Stimulated activated CD4-positive, alpha-beta T cell treated with anti-CD3 and anti-CD28 coated beads, Interleukin-4, amount 100 ng/mL, for 24 hours (primary cell): Measurements from ENCODE around the gene NAALADL2.
"Not testable (repeated sequence)": the region's sequence is repeated elsewhere in the genome, so short reads cannot be mapped to it uniquely, and the experiment has no call there.

ENCODE experiments used
- DNase-seq: peaks from one replicate; pipeline ENCODE4 v3.0.0-alpha.2; 2020

Gene NAALADL2

GRCh38 chr3:175329373-175329772 is 470.2 kb downstream of the NAALADL2 start:
- DNase-seq = no peak

DNA sequence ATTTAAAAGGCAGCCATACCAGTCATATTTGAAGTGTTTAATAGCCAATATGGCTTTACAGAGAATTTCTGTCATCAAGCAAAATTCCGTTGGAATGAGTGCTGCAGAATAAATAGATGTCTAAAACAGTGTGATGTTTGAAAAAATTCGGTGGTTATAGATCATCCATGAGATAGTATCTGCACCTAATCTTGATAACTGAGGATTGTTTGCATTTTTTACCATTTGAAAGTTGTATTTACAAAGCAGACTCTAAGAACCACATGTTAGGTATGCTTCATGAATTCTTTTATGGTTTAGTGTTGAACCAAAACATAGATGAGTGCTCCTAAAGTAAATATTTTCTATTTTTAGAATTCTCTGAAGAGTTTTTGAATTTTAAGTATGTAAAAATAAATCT is 476.1 kb downstream of the NAALADL2 start:
- no peak for DNase-seq

- DNase-seq = no peak
Measured at GRCh38 chr3:175336406-175337133, 477.4 kb downstream of the NAALADL2 start.

GRCh38 chr3:175337631-175338030 is 478.5 kb downstream of the NAALADL2 start:
- no peak for DNase-seq

GRCh38 chr3:175338775-175339535 is 479.8 kb downstream of the NAALADL2 start:
- DNase-seq = no peak

GRCh38 chr3:175340338-175341015 is 481.3 kb downstream of the NAALADL2 start:
- no peak for DNase-seq

- DNase-seq = no peak
Measured at GRCh38 chr3:175342196-175342595, 483.1 kb downstream of the NAALADL2 start.

GRCh38 chr3:175343946-175344345 is 484.8 kb downstream of the NAALADL2 start:
- DNase-seq = no peak

GRCh38 chr3:175346573-175347356 is 487.6 kb downstream of the NAALADL2 start:
- no peak for DNase-seq

DNA sequence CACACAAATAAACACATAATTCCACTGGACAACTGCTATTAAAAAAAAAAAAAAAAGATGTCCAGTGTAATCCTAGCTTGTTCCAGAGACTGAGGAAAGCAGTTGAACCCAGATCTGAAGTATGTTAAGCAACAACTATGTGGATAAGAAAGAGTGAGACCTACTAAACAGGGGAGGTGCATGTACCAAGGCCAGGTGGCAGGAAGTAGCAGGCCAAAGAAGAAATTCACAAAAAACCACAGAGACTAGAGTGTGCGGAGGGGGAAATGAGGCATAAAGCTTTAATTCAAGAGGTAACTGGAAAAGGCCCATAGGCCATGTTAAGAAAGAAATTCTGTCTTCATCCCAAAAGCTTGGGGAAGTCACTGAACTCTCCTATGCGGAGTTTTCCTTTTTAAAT is 490.0 kb downstream of the NAALADL2 start:
- no peak for DNase-seq

DNA sequence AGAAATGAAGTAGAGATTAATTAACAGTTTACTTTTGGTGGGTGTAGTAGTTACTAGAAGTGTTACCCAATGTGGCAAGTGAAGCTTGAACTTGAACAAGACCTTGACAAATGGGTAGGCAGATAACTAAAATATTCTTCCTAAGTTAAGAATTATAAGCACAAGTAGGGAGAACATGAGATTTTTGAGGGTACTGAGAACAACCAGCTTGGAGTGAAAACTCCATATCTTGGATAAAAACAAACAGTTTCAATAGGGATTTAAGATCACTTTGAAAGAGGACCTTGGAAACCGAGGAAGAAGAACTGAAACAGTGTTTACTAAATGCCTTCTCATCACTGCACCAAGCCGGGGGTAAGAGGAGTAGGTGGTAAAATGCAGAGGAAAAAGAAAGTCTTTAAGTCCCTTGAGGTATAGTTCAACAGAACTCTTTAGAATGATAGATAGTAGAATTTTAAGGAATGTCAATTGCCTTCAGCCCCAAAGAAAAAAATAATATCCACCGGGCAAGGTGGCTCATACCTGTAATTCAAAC is 496.7 kb downstream of the NAALADL2 start:
- no peak for DNase-seq

DNA sequence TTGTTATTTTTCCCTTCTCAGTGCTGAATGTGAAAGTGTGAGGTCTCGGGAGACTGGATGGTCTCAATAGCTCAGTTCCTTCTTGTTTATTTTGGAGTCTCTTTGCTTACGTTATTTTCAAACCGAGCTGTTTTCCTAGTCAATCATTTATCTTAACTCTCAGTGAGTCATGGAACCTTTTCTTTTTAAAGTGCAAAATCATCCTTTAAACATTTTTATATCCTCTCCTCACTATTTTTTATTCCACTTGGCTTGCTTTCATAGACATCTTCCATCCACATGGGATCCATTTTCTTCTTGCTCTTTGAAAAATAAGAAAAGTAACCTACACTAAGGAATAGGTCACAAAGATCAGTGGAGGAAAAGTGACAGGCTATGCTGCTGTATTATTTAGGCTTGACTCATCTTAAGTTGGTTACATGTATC is 497.8 kb downstream of the NAALADL2 start:
- DNase-seq = no peak

DNA sequence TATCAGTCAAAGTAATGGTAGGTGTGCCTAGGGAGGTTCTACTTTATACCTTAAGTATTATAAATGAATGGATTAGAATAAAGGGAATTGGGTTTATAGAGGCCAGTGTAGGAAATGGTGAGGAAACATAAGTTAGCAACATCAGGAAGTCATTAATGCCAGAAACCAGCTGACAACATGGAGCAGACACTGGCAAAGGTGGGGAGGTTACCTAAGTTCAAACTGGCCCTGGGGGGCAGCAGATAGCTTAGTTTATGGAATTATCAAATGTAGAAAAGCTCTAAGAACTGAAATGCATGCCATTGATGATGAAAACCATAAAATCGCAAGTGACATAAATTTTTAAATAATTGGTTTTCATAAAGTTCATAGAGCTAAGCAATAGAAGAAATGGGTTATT is 498.6 kb downstream of the NAALADL2 start:
- no peak for DNase-seq

DNA sequence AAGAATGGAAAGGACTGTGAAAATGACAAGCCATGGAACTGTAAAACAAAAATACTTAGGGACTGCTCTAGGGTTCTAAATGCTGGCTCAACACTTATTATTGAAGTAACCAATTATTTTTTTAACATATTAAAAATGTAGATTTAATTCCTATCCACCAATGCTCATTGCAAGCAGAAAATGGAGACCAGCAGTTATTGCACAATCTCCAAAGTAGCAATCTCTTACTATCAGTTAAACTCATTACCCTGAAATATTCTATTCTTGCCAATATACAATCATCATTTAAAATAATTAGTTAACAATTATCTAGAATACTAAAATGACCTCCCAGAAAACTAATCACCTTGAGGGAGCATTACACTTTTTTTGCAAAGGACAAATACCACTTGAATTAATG is 499.8 kb downstream of the NAALADL2 start:
- no peak for DNase-seq

- DNase-seq = not testable (repeated sequence)
Measured at GRCh38 chr3:175370426-175370825, 511.3 kb downstream of the NAALADL2 start.

DNA sequence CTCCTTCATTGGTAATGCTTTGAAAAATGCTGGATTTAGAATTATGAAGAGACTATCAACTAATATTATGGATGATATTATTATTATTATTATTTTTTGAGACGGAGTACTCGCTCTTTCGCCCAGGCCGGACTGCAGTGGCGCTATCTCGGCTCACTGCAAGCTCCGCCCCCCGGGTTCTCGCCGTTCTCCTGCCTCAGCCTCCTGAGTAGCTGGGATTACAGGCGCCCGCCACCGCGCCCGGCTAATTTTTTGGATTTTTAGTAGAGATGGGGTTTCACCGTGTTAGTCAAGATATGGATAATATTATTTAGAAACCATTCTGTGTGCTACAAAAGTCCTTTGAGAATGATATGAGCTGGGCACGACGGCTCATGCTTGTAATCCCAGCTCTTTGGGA is 512.1 kb downstream of the NAALADL2 start:
- DNase-seq = not testable (repeated sequence)

- no peak for DNase-seq
Measured at GRCh38 chr3:175374705-175375104, 515.6 kb downstream of the NAALADL2 start.

- DNase-seq = no peak
Measured at GRCh38 chr3:175378348-175378747, 519.2 kb downstream of the NAALADL2 start.

- DNase-seq = no peak
Measured at GRCh38 chr3:175381685-175382084, 522.6 kb downstream of the NAALADL2 start.

DNA sequence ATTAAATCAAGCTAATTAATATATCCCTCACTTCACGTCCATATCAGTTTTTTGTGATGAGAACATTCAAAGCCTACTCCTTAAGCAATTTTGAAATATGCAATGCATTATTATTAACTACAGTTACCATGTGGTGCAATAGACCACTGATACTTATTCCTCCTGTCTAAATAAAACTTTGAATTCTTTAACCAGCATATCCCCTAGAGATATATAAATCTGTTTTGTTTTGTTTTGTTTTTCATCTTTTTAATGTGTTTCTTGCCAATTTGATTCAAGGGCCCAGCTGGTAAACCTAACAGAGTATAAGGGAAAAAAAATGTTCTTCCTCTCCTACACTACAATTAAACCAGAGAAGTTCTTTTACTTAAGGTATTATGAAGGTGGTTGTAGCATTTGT is 524.2 kb downstream of the NAALADL2 start:
- DNase-seq = no peak

DNA sequence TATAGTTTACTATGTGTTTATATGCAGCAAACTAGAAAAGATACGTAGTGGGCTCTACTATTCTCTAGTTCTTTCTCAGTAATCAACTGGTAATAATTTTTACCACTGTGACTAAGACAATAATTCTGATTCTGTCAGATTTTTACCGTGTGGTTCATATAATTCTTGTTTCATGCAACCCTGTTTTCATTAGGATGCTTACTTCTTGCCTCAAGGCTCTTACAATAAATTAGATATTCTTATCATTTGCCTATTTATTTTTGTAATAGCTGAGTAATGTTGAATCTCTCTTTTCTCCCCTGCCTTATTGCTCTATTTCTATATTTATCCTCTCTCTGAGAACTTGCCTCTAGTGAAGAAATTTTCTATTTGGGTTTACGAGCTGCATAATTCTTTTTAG is 524.7 kb downstream of the NAALADL2 start:
- no peak for DNase-seq

- no peak for DNase-seq
Measured at GRCh38 chr3:175384569-175384968, 525.4 kb downstream of the NAALADL2 start.

GRCh38 chr3:175386630-175387029 is 527.5 kb downstream of the NAALADL2 start:
- DNase-seq = no peak
